ENCODE data around the gene FUCA1.

Gene FUCA1

GRCh38 chr1:23809751-23810171, 58.3 kb downstream of the FUCA1 start:
- Histone ChIP-seq H3K4me1 (ENCODE audit: insufficient read depth, low read length, poor library complexity, severe bottlenecking) (peaks cover 6% of the 10 kb centered on the region), H3K9me3 (ENCODE audit: insufficient read depth, low read depth, low read length) (no peaks in the 10 kb centered on the region), H2AFZ (ENCODE audit: low read length) (no peak overlapping the region), H3K9ac (ENCODE audit: low read depth, low read length, poor library complexity, severe bottlenecking) (no peak overlapping the region), H4K20me1 (ENCODE audit: insufficient read depth, low read length, poor library complexity, severe bottlenecking) (no peaks in the 10 kb centered on the region), H3K9me2 (replicated peaks; ENCODE audit: low read depth, low read length) (no peaks in the 10 kb centered on the region), H3K4me2 (ENCODE audit: low read depth, low read length, poor library complexity, severe bottlenecking) (no peak overlapping the region), H3K36me3 (ENCODE audit: insufficient read depth, low read length) (no peaks in the 10 kb centered on the region), H3F3A (ENCODE audit: low read depth) (no peaks in the 10 kb centered on the region), H3K4me3 (ENCODE audit: low read length, poor library complexity, severe bottlenecking) (no peak overlapping the region), H3K79me2 (ENCODE audit: insufficient read depth, low read length) (no peaks in the 10 kb centered on the region), H3K27me3 (ENCODE audit: insufficient read depth, low read length, poor library complexity, severe bottlenecking) (no peaks in the 10 kb centered on the region)
- TF ChIP-seq EZH2phosphoT487 (IDR thresholded peaks at IDR 0.05; ENCODE audit: borderline replicate concordance) = no peak
- TF ChIP-seq, protein P1, sequence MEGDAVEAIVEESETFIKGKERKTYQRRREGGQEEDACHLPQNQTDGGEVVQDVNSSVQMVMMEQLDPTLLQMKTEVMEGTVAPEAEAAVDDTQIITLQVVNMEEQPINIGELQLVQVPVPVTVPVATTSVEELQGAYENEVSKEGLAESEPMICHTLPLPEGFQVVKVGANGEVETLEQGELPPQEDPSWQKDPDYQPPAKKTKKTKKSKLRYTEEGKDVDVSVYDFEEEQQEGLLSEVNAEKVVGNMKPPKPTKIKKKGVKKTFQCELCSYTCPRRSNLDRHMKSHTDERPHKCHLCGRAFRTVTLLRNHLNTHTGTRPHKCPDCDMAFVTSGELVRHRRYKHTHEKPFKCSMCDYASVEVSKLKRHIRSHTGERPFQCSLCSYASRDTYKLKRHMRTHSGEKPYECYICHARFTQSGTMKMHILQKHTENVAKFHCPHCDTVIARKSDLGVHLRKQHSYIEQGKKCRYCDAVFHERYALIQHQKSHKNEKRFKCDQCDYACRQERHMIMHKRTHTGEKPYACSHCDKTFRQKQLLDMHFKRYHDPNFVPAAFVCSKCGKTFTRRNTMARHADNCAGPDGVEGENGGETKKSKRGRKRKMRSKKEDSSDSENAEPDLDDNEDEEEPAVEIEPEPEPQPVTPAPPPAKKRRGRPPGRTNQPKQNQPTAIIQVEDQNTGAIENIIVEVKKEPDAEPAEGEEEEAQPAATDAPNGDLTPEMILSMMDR (conservative IDR thresholded peaks at IDR 0.05; ENCODE audit: low read length) = peak; percentile 90

- TF ChIP-seq, protein P1 (conservative IDR thresholded peaks at IDR 0.05; ENCODE audit: low read length) = no peak
- TF ChIP-seq EZH2phosphoT487 (IDR thresholded peaks at IDR 0.05; ENCODE audit: borderline replicate concordance) = no peak
- no peak overlapping the region for H3K9ac ChIP-seq (ENCODE audit: low read depth, low read length, poor library complexity, severe bottlenecking)
- H4K20me1 ChIP-seq (ENCODE audit: insufficient read depth, low read length, poor library complexity, severe bottlenecking) = no peaks in the 10 kb centered on the region
- H3K27me3 ChIP-seq (ENCODE audit: insufficient read depth, low read length, poor library complexity, severe bottlenecking) = no peaks in the 10 kb centered on the region
- H2AFZ ChIP-seq (ENCODE audit: low read length) = no peak overlapping the region
- no peaks in the 10 kb centered on the region for H3K9me2 ChIP-seq (replicated peaks; ENCODE audit: low read depth, low read length)
- H3F3A ChIP-seq (ENCODE audit: low read depth) = no peaks in the 10 kb centered on the region
- no peak overlapping the region for H3K4me3 ChIP-seq (ENCODE audit: low read length, poor library complexity, severe bottlenecking)
- no peak overlapping the region for H3K4me2 ChIP-seq (ENCODE audit: low read depth, low read length, poor library complexity, severe bottlenecking)
- no peaks in the 10 kb centered on the region for H3K9me3 ChIP-seq (ENCODE audit: insufficient read depth, low read depth, low read length)
- no peaks in the 10 kb centered on the region for H3K36me3 ChIP-seq (ENCODE audit: insufficient read depth, low read length)
- no peaks in the 10 kb centered on the region for H3K79me2 ChIP-seq (ENCODE audit: insufficient read depth, low read length)
- H3K4me1 ChIP-seq (ENCODE audit: insufficient read depth, low read length, poor library complexity, severe bottlenecking) = peaks cover 6% of the 10 kb centered on the region
Measured at GRCh38 chr1:23807453-23807852, 60.6 kb downstream of the FUCA1 start.

GRCh38 chr1:23806280-23806679, 61.8 kb downstream of the FUCA1 start:
- Histone ChIP-seq H3F3A (ENCODE audit: low read depth) (no peaks in the 10 kb centered on the region), H3K4me3 (ENCODE audit: low read length, poor library complexity, severe bottlenecking) (no peak overlapping the region), H3K79me2 (ENCODE audit: insufficient read depth, low read length) (no peaks in the 10 kb centered on the region), H3K4me2 (ENCODE audit: low read depth, low read length, poor library complexity, severe bottlenecking) (no peak overlapping the region), H3K9ac (ENCODE audit: low read depth, low read length, poor library complexity, severe bottlenecking) (no peak overlapping the region), H2AFZ (ENCODE audit: low read length) (no peak overlapping the region), H3K9me3 (ENCODE audit: insufficient read depth, low read depth, low read length) (no peaks in the 10 kb centered on the region), H3K9me2 (replicated peaks; ENCODE audit: low read depth, low read length) (no peaks in the 10 kb centered on the region), H3K27me3 (ENCODE audit: insufficient read depth, low read length, poor library complexity, severe bottlenecking) (no peaks in the 10 kb centered on the region), H3K4me1 (ENCODE audit: insufficient read depth, low read length, poor library complexity, severe bottlenecking) (peaks cover 10% of the 10 kb centered on the region), H3K36me3 (ENCODE audit: insufficient read depth, low read length) (no peaks in the 10 kb centered on the region), H4K20me1 (ENCODE audit: insufficient read depth, low read length, poor library complexity, severe bottlenecking) (no peaks in the 10 kb centered on the region)
- TF ChIP-seq, protein P1 (conservative IDR thresholded peaks at IDR 0.05; ENCODE audit: low read length) = no peak
- TF ChIP-seq EZH2phosphoT487 (IDR thresholded peaks at IDR 0.05; ENCODE audit: borderline replicate concordance) = no peak

All from Loucy (cell line).